HepG2 (cell line): ENCODE measurements around the gene COA3. TPM values are rescaled to one million over a fixed set of nuclear protein-coding genes. Genes with fewer than 3 reads are reported as not detected.

Source experiments
- ATAC-seq: fragments of 200-7000 bp; cut with Tn5 transposase; 3 replicates; pipeline ENCODE4 v1.9.1; 2020; ENCODE audit warnings: mild to moderate bottlenecking, moderate library complexity
- BruUV-seq: library from RNA; stranded (reverse); fragments of 400-500 nt; replicated peaks from 2 replicates; lab custom pipeline; 2021; lab: Mats Ljungman, UMichigan
- CTCF ChIA-PET: fragments of 300-600 bp; formaldehyde crosslinking; extraction: SDS; loops from one replicate; lab custom pipeline; 2021; ENCODE audit warnings: low total read pairs, inconsistent platforms, low intra/inter-chr PET ratio; lab: Yijun Ruan, JAX
- POLR2A ChIA-PET: fragments of 350-600 bp; sonication (Branson Sonifier 250); formaldehyde crosslinking; loops from one replicate; lab custom pipeline; 2020; ENCODE audit warnings: antibody characterized with exemption, inconsistent platforms; lab: Yijun Ruan, JAX
- DNase-seq: peaks from one replicate; pipeline ENCODE4 v3.0.0-alpha.2; 2015; ENCODE audit warnings: low spot score
- FAIRE-seq: peaks from 3 replicates; lab custom pipeline; 2011; peaks lifted over from hg19 to GRCh38; lab: Jason Lieb, UNC
- H2AFZ ChIP-seq: one replicate; pipeline ENCODE4 v1.6.1; 2011; ENCODE audit warnings: low read length, inconsistent platforms
- H3K27ac ChIP-seq: fragments of 300-600 bp; 3 replicates; pipeline ENCODE4 v1.8.0; 2011; ENCODE audit warnings: mixed run types, mild to moderate bottlenecking, mixed read lengths, low read length, inconsistent platforms; ENCODE audit not compliant: insufficient read depth; ENCODE audit errors: extremely low read length
- H3K27me3 ChIP-seq, 2 experiments: fragments of 200-600 bp in 1 of 2; 2 replicates in 1 of 2; 3 replicates in 1 of 2; pipeline versions ENCODE4 v1.6.0 to v1.8.0; 2011; ENCODE audit warnings: low read length in 2 of 2, mild to moderate bottlenecking in 2 of 2, moderate library complexity in 2 of 2, inconsistent platforms in 1 of 2; ENCODE audit not compliant: insufficient read depth in 2 of 2, control insufficient read depth in 1 of 2
- H3K36me3 ChIP-seq, 2 experiments: fragments of 200-600 bp in 1 of 2; replicated peaks in 1 of 2; 2 replicates in 1 of 2; 3 replicates in 1 of 2; pipeline versions ENCODE4 v1.5.1 to v1.8.0; 2011; ENCODE audit warnings: low read length in 2 of 2, inconsistent platforms in 1 of 2; ENCODE audit not compliant: insufficient read depth in 2 of 2, control insufficient read depth in 1 of 2
- H3K4me1 ChIP-seq: 2 replicates; pipeline ENCODE4 v1.5.1; 2012; ENCODE audit warnings: low read length, inconsistent platforms; ENCODE audit not compliant: insufficient read depth
- H3K4me2 ChIP-seq: 2 replicates; pipeline ENCODE4 v1.6.0; 2011; ENCODE audit warnings: low read depth, low read length, inconsistent platforms
- H3K4me3 ChIP-seq, 3 experiments: fragments of 200-600 bp in 1 of 3; sonication (generic), shearing (Covaris generic) in 1 of 3; replicated peaks in 1 of 3; 2 replicates each; pipeline ENCODE4 v1.5.1; 2011 to 2016; ENCODE audit warnings: low read length in 3 of 3, inconsistent platforms in 2 of 3, low read depth in 2 of 3, mild to moderate bottlenecking in 2 of 3, control low read depth in 1 of 3, mixed read lengths in 1 of 3; ENCODE audit not compliant: insufficient read depth in 1 of 3
- H3K79me2 ChIP-seq: one replicate; pipeline ENCODE4 v1.6.1; 2011; ENCODE audit warnings: low read length, inconsistent platforms; ENCODE audit not compliant: insufficient read depth
- H3K9ac ChIP-seq: 2 replicates; pipeline ENCODE4 v1.6.0; 2011; ENCODE audit warnings: mild to moderate bottlenecking, low read depth, low read length, inconsistent platforms; ENCODE audit not compliant: insufficient read depth
- H3K9me3 ChIP-seq: 2 replicates; pipeline ENCODE4 v1.5.1; 2012; ENCODE audit warnings: mild to moderate bottlenecking, low read length
- H4K20me1 ChIP-seq: 2 replicates; pipeline ENCODE4 v1.6.0; 2011; ENCODE audit warnings: inconsistent platforms, mild to moderate bottlenecking, low read length, moderate library complexity; ENCODE audit not compliant: insufficient read depth
- CHD4 ChIP-seq: fragments of 200-600 bp; sonication (generic); IDR thresholded peaks from 2 replicates; pipeline ENCODE4 v1.7.0; 2017; ENCODE audit warnings: mild to moderate bottlenecking, low read length, borderline replicate concordance
- EHMT2 ChIP-seq: fragments of 200-600 bp; sonication (generic); IDR thresholded peaks from 2 replicates; pipeline ENCODE4 v1.7.0; 2017; ENCODE audit warnings: antibody characterized with exemption, low read depth, low read length, borderline replicate concordance
- FOSL1 ChIP-seq: sonication (generic); formaldehyde crosslinking; IDR thresholded peaks from 2 replicates; pipeline ENCODE4 v1.9.0; 2021; ENCODE audit warnings: missing genetic modification reagents, borderline replicate concordance
- GATAD2A ChIP-seq: IDR thresholded peaks from 2 replicates; pipeline ENCODE4 v1.6.1; 2016
- NPAS2 ChIP-seq: sonication (generic); formaldehyde crosslinking; IDR thresholded peaks from 2 replicates; pipeline ENCODE4 v1.8.0; 2022; ENCODE audit warnings: mild to moderate bottlenecking, missing genetic modification reagents, borderline replicate concordance
- PCBP1 ChIP-seq: fragments of 200-400 bp; formaldehyde crosslinking; IDR thresholded peaks from 2 replicates; pipeline ENCODE4 v1.6.1; 2017; ENCODE audit warnings: mild to moderate bottlenecking, low read depth, low read length, borderline replicate concordance
- RBM22 ChIP-seq: fragments of 200-400 bp; formaldehyde crosslinking; optimal IDR thresholded peaks from 2 replicates; pipeline ENCODE3; 2017; ENCODE audit warnings: mild to moderate bottlenecking, low read length, moderate library complexity
- SSRP1 ChIP-seq: IDR thresholded peaks from 2 replicates; pipeline ENCODE4 v1.6.1; 2016; ENCODE audit warnings: control low read depth
- TEAD3 ChIP-seq: optimal IDR thresholded peaks from 2 replicates; pipeline ENCODE3; 2016; ENCODE audit warnings: borderline replicate concordance
- ZNF124 ChIP-seq: sonication (generic); formaldehyde crosslinking; IDR thresholded peaks from 2 replicates; pipeline ENCODE4 v1.4.0; 2020; ENCODE audit warnings: missing genetic modification reagents
- ZNF337 ChIP-seq: sonication (generic); formaldehyde crosslinking; IDR thresholded peaks from 2 replicates; pipeline ENCODE4 v1.5.1; 2020; ENCODE audit warnings: missing genetic modification reagents, low read depth, mild to moderate bottlenecking, borderline replicate concordance
- ZNF672 ChIP-seq: sonication (generic); formaldehyde crosslinking; IDR thresholded peaks from 2 replicates; pipeline ENCODE4 v1.8.1; 2022; ENCODE audit warnings: missing genetic modification reagents
- WGBS: methylation state at CpG from one replicate; pipeline ENCODE4 v1.1.6; 2017; ENCODE audit warnings: low lambda C conversion rate; 5-methylcytosine and 5-hydroxymethylcytosine counted together
- in situ Hi-C: cut with HindIII; loops from 2 replicates; pipeline ENCODE4 v1.10.0; 2017; ENCODE audit warnings: low pct_unique_long_range_greater_than_20kb; ENCODE audit not compliant: extremely low pct_ligation_motif_present
- intact Hi-C: fragments of 100-400 bp; cut with micrococcal nuclease; formaldehyde crosslinking; loops from one replicate; pipeline ENCODE4 v1.10.0; 2022; ENCODE audit not compliant: unreplicated experiment
- polyA plus RNA-seq, 8 experiments: library from polyadenylated mRNA; depleted of rRNA in 3 of 8; stranded (reverse) in 7 of 8; unstranded in 1 of 8; fragments of >200 nt; fragmentation: Illumina TruSeq in 4 of 8; extraction: Trizol in 4 of 8; gene quantifications; 2 replicates each; pipeline versions ENCODE4 v1.2.1 to v1.2.3, GENCODE V29; 2011 to 2016; ENCODE audit warnings: low read depth in 4 of 8, missing spikeins in 1 of 8, mixed read lengths in 1 of 8; ENCODE audit not compliant: insufficient read depth in 1 of 8
- total RNA-seq, 5 experiments: library from RNA; depleted of rRNA; stranded (reverse); fragments of >200 nt; fragmentation: Illumina TruSeq; extraction: Trizol; gene quantifications; 2 replicates each; pipeline ENCODE4 v1.2.3, GENCODE V29; 2016; ENCODE audit warnings: low read depth in 1 of 5
- TF ChIP-seq, protein P1 (sequence below): sonication (generic); formaldehyde crosslinking; conservative IDR thresholded peaks from 2 replicates; pipeline ENCODE4 v1.4.0; 2020; ENCODE audit warnings: mild to moderate bottlenecking, missing genetic modification reagents, moderate library complexity
- TF ChIP-seq, protein P2 (sequence below): sonication (generic); formaldehyde crosslinking; IDR thresholded peaks from 2 replicates; pipeline ENCODE4 v1.8.1; 2023; ENCODE audit warnings: mild to moderate bottlenecking, missing genetic modification reagents
- TF ChIP-seq, protein P3 (sequence below): IDR thresholded peaks from 2 replicates; pipeline ENCODE4 v1.6.1; 2016; ENCODE audit warnings: missing compliant biosample characterization, missing genetic modification reagents, borderline replicate concordance
- TF ChIP-seq, protein P4 (sequence below): sonication (generic); formaldehyde crosslinking; IDR thresholded peaks from 2 replicates; pipeline ENCODE4 v1.4.0; 2020; ENCODE audit warnings: mild to moderate bottlenecking, missing genetic modification reagents

The COA3 gene
- total and polyA plus RNA-seq, 2 of the 13 experiments (the other 11 are each of a cell fraction or from before 2014, with no cell fraction given) = 133 to 202 TPM

DNA sequence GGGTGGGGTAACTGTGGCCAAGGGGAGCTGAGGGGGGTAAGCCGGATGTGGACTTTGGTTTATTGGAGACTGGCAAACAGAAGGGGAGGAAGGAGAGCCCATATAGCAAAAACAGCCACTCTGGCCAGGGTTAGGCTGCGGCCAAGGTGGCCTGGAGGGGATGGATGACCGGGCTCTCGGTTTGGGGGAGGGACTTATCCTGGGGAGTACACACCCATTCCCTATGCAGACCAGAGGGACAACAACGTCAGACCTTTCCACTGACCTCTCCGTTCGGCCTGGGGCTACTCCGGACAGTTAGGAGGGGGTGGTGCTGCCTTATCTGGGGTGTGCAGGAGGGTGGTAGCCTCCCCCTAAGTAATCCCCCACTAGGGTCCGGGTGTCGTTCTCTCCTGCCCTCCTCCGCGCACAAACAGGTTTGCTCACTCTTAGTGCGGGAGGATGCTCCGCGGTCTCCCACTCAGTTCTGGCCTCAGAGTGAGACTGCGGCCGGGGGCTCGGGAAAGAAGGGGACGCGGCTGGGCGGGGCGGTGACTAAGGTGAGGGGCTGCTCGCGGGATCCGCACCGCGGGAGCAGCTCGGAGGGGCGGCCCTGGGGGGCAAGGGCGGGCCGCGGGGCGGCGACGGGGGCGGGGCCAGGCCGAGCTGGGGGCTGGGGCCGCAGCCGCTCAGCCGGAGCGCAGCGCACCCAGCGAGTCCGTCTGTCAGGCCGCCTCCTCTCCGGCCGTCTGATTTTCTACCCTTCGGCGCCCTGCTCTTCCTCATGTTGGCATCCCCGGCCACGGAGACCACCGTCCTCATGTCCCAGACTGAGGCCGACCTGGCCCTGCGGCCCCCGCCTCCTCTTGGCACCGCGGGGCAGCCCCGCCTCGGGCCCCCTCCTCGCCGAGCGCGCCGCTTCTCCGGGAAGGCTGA lies 18.3 kb downstream of the COA3 start, which contains the start of gene WNK4:
TSS of gene WNK4 (plus strand) at position 675 of the 915 bp plus-strand sequence. CDS start at position 764, 89 bp downstream.
- Histone ChIP-seq H3K9me3 (no peaks in the 10 kb centered on the region), H3K9ac (peak within 1 kb of the TSS; percentile 95), H3K4me2 (peak within 1 kb of the TSS; percentile 99), H2AFZ (no peak within 1 kb of the TSS), H4K20me1 (peaks cover 4% of the 10 kb centered on the region; the same call in 1 of the 2 replicates), H3K27me3 (no peaks in the 10 kb centered on the region; a peak in 1 of 5 replicates), H3K27ac (peak within 1 kb of the TSS; percentile 98), H3K79me2 (peaks cover 28% of the 10 kb centered on the region), H3K36me3 (peaks cover 19 to 39% of the 10 kb centered on the region in 2 experiments; a peak in 4 of 5 replicates), H3K4me3 (peak within 1 kb of the TSS; percentile 87 to 99 (median 92)), H3K4me1 (peaks cover 64% of the 10 kb centered on the region)
- BruUV-seq = TSS peak; percentile 95
- under 1% methylated on average over 32 of the region's 65 CpGs for WGBS
- intact Hi-C loops (loop anchor here (2.0 kb wide), 1 partner anchor 17 kb away; no protein-coding TSS in a partner anchor), in situ Hi-C loops (no loop called here)
- ChIA-PET CTCF (interaction anchor here (1.0 kb wide), 2 partner anchors 44 to 60 kb away, joined by 3 to 4 read pairs; partner anchors contain the start of gene BECN1), POLR2A (interaction anchor here (0.6 to 8.4 kb wide), 34 partner anchors 7 to 535 kb away, joined by 3 to 278 read pairs (median 5); partner anchors contain the start of genes BECN1, CNTD1, CNTNAP1 and COA3)
- FAIRE-seq = peak; percentile 94
- ATAC-seq = peak; percentile 88
- peak; percentile 98 for DNase-seq
- TF ChIP-seq RBM22 = peak; percentile 88
- TF ChIP-seq, protein P1, sequence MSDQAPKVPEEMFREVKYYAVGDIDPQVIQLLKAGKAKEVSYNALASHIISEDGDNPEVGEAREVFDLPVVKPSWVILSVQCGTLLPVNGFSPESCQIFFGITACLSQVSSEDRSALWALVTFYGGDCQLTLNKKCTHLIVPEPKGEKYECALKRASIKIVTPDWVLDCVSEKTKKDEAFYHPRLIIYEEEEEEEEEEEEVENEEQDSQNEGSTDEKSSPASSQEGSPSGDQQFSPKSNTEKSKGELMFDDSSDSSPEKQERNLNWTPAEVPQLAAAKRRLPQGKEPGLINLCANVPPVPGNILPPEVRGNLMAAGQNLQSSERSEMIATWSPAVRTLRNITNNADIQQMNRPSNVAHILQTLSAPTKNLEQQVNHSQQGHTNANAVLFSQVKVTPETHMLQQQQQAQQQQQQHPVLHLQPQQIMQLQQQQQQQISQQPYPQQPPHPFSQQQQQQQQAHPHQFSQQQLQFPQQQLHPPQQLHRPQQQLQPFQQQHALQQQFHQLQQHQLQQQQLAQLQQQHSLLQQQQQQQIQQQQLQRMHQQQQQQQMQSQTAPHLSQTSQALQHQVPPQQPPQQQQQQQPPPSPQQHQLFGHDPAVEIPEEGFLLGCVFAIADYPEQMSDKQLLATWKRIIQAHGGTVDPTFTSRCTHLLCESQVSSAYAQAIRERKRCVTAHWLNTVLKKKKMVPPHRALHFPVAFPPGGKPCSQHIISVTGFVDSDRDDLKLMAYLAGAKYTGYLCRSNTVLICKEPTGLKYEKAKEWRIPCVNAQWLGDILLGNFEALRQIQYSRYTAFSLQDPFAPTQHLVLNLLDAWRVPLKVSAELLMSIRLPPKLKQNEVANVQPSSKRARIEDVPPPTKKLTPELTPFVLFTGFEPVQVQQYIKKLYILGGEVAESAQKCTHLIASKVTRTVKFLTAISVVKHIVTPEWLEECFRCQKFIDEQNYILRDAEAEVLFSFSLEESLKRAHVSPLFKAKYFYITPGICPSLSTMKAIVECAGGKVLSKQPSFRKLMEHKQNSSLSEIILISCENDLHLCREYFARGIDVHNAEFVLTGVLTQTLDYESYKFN = peak; percentile 99
- TF ChIP-seq EHMT2 = no peak
- TF ChIP-seq CHD4 = no peak
- no peak; the same call in 1 of the 2 replicates for TF ChIP-seq ZNF124
- TF ChIP-seq, protein P2, sequence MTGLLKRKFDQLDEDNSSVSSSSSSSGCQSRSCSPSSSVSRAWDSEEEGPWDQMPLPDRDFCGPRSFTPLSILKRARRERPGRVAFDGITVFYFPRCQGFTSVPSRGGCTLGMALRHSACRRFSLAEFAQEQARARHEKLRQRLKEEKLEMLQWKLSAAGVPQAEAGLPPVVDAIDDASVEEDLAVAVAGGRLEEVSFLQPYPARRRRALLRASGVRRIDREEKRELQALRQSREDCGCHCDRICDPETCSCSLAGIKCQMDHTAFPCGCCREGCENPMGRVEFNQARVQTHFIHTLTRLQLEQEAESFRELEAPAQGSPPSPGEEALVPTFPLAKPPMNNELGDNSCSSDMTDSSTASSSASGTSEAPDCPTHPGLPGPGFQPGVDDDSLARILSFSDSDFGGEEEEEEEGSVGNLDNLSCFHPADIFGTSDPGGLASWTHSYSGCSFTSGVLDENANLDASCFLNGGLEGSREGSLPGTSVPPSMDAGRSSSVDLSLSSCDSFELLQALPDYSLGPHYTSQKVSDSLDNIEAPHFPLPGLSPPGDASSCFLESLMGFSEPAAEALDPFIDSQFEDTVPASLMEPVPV (CRISPR knock-in tag) = 0 out of 2 replicates have a peak, but pooled peaks have one; percentile 65
- TF ChIP-seq, protein P3, sequence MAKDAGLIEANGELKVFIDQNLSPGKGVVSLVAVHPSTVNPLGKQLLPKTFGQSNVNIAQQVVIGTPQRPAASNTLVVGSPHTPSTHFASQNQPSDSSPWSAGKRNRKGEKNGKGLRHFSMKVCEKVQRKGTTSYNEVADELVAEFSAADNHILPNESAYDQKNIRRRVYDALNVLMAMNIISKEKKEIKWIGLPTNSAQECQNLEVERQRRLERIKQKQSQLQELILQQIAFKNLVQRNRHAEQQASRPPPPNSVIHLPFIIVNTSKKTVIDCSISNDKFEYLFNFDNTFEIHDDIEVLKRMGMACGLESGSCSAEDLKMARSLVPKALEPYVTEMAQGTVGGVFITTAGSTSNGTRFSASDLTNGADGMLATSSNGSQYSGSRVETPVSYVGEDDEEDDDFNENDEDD = peak; percentile 42; the same call in 1 of the 2 replicates
- TF ChIP-seq SSRP1 (CRISPR knock-in tag) = peak; percentile 99
- TF ChIP-seq ZNF672 (CRISPR knock-in tag) = no peak
- TF ChIP-seq TEAD3 (CRISPR knock-in tag) = peak; percentile 43
- TF ChIP-seq PCBP1 = peak; percentile 46; the same call in 1 of the 2 replicates
- no peak for TF ChIP-seq ZNF337
- TF ChIP-seq GATAD2A (CRISPR knock-in tag) = peak; percentile 96
- 0 out of 2 replicates have a peak, but pooled peaks have one; percentile 54 for TF ChIP-seq NPAS2 (CRISPR knock-in tag)
- TF ChIP-seq FOSL1 (CRISPR knock-in tag) = no peak
- TF ChIP-seq, protein P4, sequence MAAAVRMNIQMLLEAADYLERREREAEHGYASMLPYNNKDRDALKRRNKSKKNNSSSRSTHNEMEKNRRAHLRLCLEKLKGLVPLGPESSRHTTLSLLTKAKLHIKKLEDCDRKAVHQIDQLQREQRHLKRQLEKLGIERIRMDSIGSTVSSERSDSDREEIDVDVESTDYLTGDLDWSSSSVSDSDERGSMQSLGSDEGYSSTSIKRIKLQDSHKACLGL = no peak
